ENCODE results near the gene ETFDH.

Gene ETFDH

DNA sequence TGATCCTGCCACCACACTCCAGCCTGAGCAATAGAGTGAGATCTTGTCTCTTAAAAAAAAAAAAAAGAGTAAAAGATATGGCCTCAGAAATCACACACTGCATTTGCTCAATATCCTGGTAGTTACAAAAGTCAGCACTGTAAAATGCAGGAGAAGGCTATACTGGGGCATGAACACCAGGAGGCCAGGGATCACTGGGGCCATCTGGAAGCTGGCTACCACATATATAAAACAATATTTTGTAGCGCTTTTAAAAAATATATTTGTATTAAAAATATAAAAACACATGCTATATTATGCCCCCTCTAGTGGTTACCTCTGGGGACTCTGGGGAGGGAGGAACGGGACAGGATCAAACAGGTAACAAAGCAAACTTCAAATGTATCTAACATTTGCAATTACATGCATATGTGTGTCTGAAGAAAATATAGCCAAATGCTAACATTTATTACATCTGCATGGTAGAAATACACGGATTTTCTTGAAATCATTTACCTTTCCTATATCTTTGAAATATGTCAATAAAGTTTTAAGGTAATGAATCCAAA lies 4.4 kb upstream of the ETFDH start:
- DNase-seq (ENCODE audit: low spot score), result peak; percentile 36
- TF ChIP-seq CTCF (IDR thresholded peaks at IDR 0.05; ENCODE audit: extremely low read depth, missing control alignments), result no peak

GRCh38 chr4:158669310-158669709 lies 2.8 kb upstream of the ETFDH start:
- no peak for DNase-seq (ENCODE audit: low spot score)
- no peak for TF ChIP-seq CTCF (IDR thresholded peaks at IDR 0.05; ENCODE audit: extremely low read depth, missing control alignments)

DNA sequence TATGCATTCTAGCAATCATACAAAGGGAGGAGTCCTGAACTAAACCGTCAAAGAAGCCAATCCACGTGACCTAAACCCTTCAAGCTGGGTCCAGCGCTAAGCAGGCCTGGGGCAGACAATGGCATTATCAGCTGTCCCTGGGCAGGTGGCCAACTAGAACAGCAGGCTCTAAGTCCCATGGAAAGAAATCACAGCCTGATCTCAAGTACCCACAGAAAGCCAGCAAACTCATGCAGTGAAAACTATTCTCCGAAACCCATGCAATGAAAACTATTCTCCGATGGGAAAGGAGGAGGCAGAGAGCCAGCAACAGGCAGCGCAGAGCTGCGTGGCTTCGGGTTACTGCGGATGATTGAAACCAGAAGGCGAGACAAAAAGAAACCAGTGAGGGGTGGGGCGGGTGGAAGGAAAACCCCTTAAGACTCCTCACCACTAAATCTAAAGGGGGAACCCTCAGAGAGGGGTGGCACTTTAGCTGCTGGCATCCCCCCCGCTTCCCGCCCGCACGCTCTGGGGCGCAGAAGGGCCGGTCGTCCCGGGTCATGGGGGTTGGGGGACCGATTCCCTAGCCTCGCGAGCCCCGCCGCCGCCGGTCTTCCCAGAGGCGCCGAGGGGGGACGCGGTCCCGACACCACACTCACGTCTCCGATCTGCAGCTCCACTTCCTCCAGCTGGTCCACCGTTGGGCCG lies 976 bp upstream of the ETFDH start:
- DNase-seq (ENCODE audit: low spot score), result peak; percentile 72

GRCh38 chr4:158671665-158671914 lies 506 bp upstream of the ETFDH start, which contains the start of gene C4orf46:
Gene C4orf46 (minus strand): TSS chr4:158671887. CDS start chr4:158671801, 86 bp downstream.
- no peak for TF ChIP-seq CTCF (IDR thresholded peaks at IDR 0.05; ENCODE audit: extremely low read depth, missing control alignments)
- DNase-seq (ENCODE audit: low spot score), result no peak

More for the DNA sequence above, 976 bp upstream of the ETFDH start:
- TF ChIP-seq CTCF (IDR thresholded peaks at IDR 0.05; ENCODE audit: extremely low read depth, missing control alignments), result no peak

GRCh38 chr4:158673633-158674032 lies 1.5 kb downstream of the ETFDH start:
- no peak for DNase-seq (ENCODE audit: low spot score)
- TF ChIP-seq CTCF (IDR thresholded peaks at IDR 0.05; ENCODE audit: extremely low read depth, missing control alignments), result no peak

- no peak for DNase-seq (ENCODE audit: low spot score)
- TF ChIP-seq CTCF (IDR thresholded peaks at IDR 0.05; ENCODE audit: extremely low read depth, missing control alignments), result no peak
These were observed 4.0 kb downstream of the ETFDH start for GRCh38 chr4:158676076-158676475.

GRCh38 chr4:158678767-158679166 lies 6.7 kb downstream of the ETFDH start:
- DNase-seq (ENCODE audit: low spot score), result no peak
- TF ChIP-seq CTCF (IDR thresholded peaks at IDR 0.05; ENCODE audit: extremely low read depth, missing control alignments), result no peak

All from GM20000 (cell line).